ENCODE measurements around the gene STAT1. TPM values are rescaled to one million over a fixed set of nuclear protein-coding genes. Genes with fewer than 3 reads are reported as not detected.

Gene STAT1
- total RNA-seq, 1 donor from 2014 or later = 35.6 TPM

- Histone ChIP-seq H3K9me3 (no peaks in the 10 kb centered on the region), H3K27me3 (no peaks in the 10 kb centered on the region), H3K27ac (no peak overlapping the region), H3K4me1 (peaks cover 5% of the 10 kb centered on the region), H3K4me3 (no peak overlapping the region), H3K36me3 (peaks cover 0 to 12% of the 10 kb centered on the region in 2 donors)
- intact Hi-C loops (cut with DNase I) = no loop called here
- TF ChIP-seq POLR2A (IDR thresholded peaks at IDR 0.05) = no peak
- no peak for TF ChIP-seq POLR2AphosphoS5 (IDR thresholded peaks at IDR 0.05; ENCODE audit: insufficient read depth in 1 of 2, low read depth in 1 of 2)
- no peak for TF ChIP-seq CTCF (IDR thresholded peaks at IDR 0.05)
- no peak for DNase-seq (ENCODE audit: extremely low spot score in 2 of 2)
These were observed 78.9 kb downstream of the STAT1 start for GRCh38 chr2:190935054-190935453.

- H3K27ac ChIP-seq = no peak overlapping the region
- DNase-seq (ENCODE audit: extremely low spot score in 2 of 2) = no peak
- peaks cover 2% of the 10 kb centered on the region for H3K4me1 ChIP-seq
- H3K27me3 ChIP-seq = no peaks in the 10 kb centered on the region
- no peak overlapping the region for H3K4me3 ChIP-seq
- H3K36me3 ChIP-seq = peaks cover 0 to 15% of the 10 kb centered on the region in 2 donors
- TF ChIP-seq POLR2AphosphoS5 (IDR thresholded peaks at IDR 0.05; ENCODE audit: insufficient read depth in 1 of 2, low read depth in 1 of 2) = no peak
- no peak for TF ChIP-seq POLR2A (IDR thresholded peaks at IDR 0.05)
- TF ChIP-seq CTCF (IDR thresholded peaks at IDR 0.05) = no peak
- H3K9me3 ChIP-seq = no peaks in the 10 kb centered on the region
- intact Hi-C loops (cut with DNase I) = no loop called here
These were observed 80.6 kb downstream of the STAT1 start for GRCh38 chr2:190933361-190933760.

GRCh38 chr2:190932514-190932913, 81.5 kb downstream of the STAT1 start:
- Histone ChIP-seq H3K4me3 (no peak overlapping the region), H3K27me3 (no peaks in the 10 kb centered on the region), H3K27ac (no peak overlapping the region), H3K9me3 (no peaks in the 10 kb centered on the region), H3K4me1 (no peaks in the 10 kb centered on the region), H3K36me3 (peaks cover 0 to 16% of the 10 kb centered on the region in 2 donors)
- DNase-seq (ENCODE audit: extremely low spot score in 2 of 2) = no peak
- intact Hi-C loops (cut with DNase I) = no loop called here
- TF ChIP-seq POLR2A (IDR thresholded peaks at IDR 0.05) = no peak
- no peak for TF ChIP-seq POLR2AphosphoS5 (IDR thresholded peaks at IDR 0.05; ENCODE audit: insufficient read depth in 1 of 2, low read depth in 1 of 2)
- no peak for TF ChIP-seq CTCF (IDR thresholded peaks at IDR 0.05)

GRCh38 chr2:190930411-190930810, 83.6 kb downstream of the STAT1 start:
- TF ChIP-seq POLR2A (IDR thresholded peaks at IDR 0.05) = no peak
- no peak for TF ChIP-seq POLR2AphosphoS5 (IDR thresholded peaks at IDR 0.05; ENCODE audit: insufficient read depth in 1 of 2, low read depth in 1 of 2)
- no peak for TF ChIP-seq CTCF (IDR thresholded peaks at IDR 0.05)
- intact Hi-C loops (cut with DNase I) = no loop called here
- Histone ChIP-seq H3K36me3 (peaks cover 0 to 16% of the 10 kb centered on the region in 2 donors), H3K27ac (no peak overlapping the region), H3K4me1 (no peaks in the 10 kb centered on the region), H3K9me3 (no peaks in the 10 kb centered on the region), H3K27me3 (no peaks in the 10 kb centered on the region), H3K4me3 (no peak overlapping the region)
- DNase-seq (ENCODE audit: extremely low spot score in 2 of 2) = no peak

GRCh38 chr2:190929919-190930318, 84.1 kb downstream of the STAT1 start:
- no peak for DNase-seq (ENCODE audit: extremely low spot score in 2 of 2)

More at GRCh38 chr2:190929919-190930318, 84.1 kb downstream of the STAT1 start:
- Histone ChIP-seq H3K36me3 (peaks cover 0 to 16% of the 10 kb centered on the region in 2 donors), H3K27ac (no peak overlapping the region), H3K27me3 (no peaks in the 10 kb centered on the region), H3K4me3 (no peak overlapping the region), H3K4me1 (no peaks in the 10 kb centered on the region), H3K9me3 (no peaks in the 10 kb centered on the region)
- TF ChIP-seq POLR2A (IDR thresholded peaks at IDR 0.05) (no peak), POLR2AphosphoS5 (IDR thresholded peaks at IDR 0.05; ENCODE audit: insufficient read depth in 1 of 2, low read depth in 1 of 2) (no peak), CTCF (IDR thresholded peaks at IDR 0.05) (no peak)
- intact Hi-C loops (cut with DNase I) = no loop called here

Data from vagina (tissue), 2 donors.